Stomach (tissue), 4 donors: ENCODE data around the gene PCMT1.

Experiments used
- POLR2A ChIP-seq, 4 donors: fragments of 450-650 bp; IDR thresholded peaks; one replicate each; pipeline ENCODE4 v1.6.1; 2016; ENCODE audit warnings: antibody characterized with exemption in 4 of 4, control low read depth in 2 of 4, mild to moderate bottlenecking in 1 of 4, moderate library complexity in 1 of 4
- TF ChIP-seq, protein P1 (sequence below), 7 experiments: fragments of 450-650 bp in 4 of 7; fragments of 200-600 bp in 3 of 7; sonication (generic) in 3 of 7; IDR thresholded peaks; one replicate each; pipeline ENCODE4 v1.5.1; 2016 to 2019; ENCODE audit warnings: antibody characterized with exemption in 7 of 7, control low read depth in 2 of 7, mild to moderate bottlenecking in 1 of 7

DNA sequence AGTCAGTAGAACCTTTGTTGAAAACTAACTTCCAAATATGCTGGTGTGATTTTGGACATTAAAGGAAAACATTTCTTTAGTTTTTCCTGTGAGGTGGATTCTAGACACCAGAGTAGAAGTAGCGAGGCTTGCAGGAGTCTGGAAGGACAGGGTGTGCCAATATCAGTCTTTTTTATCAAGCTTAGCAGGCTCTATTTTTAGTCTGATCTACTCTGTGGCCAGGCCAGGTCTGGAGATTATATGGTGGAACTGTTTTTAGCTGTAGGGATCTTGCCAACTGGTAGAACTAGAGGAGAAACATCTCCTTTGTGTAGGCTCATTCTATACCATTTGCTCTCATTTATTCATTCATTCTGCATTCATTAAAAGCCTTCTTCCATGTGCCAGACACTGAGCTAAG is 72.0 kb downstream of the PCMT1 start:
- TF ChIP-seq POLR2A (IDR thresholded peaks at IDR 0.05) = no peak
- TF ChIP-seq, protein P1, sequence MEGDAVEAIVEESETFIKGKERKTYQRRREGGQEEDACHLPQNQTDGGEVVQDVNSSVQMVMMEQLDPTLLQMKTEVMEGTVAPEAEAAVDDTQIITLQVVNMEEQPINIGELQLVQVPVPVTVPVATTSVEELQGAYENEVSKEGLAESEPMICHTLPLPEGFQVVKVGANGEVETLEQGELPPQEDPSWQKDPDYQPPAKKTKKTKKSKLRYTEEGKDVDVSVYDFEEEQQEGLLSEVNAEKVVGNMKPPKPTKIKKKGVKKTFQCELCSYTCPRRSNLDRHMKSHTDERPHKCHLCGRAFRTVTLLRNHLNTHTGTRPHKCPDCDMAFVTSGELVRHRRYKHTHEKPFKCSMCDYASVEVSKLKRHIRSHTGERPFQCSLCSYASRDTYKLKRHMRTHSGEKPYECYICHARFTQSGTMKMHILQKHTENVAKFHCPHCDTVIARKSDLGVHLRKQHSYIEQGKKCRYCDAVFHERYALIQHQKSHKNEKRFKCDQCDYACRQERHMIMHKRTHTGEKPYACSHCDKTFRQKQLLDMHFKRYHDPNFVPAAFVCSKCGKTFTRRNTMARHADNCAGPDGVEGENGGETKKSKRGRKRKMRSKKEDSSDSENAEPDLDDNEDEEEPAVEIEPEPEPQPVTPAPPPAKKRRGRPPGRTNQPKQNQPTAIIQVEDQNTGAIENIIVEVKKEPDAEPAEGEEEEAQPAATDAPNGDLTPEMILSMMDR (IDR thresholded peaks at IDR 0.05) = no peak
